HG02885 (cell line): ENCODE data around the gene PRSS50.
"Not testable (repeated sequence)": the region's sequence is repeated elsewhere in the genome, so short reads cannot be mapped to it uniquely, and the experiment has no call there.

Source experiments
- ATAC-seq: cut with Tn5 transposase; IDR thresholded peaks from one replicate; pipeline ENCODE4 v1.9.1; 2021; ENCODE audit warnings: mild to moderate bottlenecking; ENCODE audit not compliant: unreplicated experiment, poor library complexity

Gene PRSS50

GRCh38 chr3:46709721-46710120 lies 7.9 kb downstream of the PRSS50 start:
- no peak for ATAC-seq

- no peak for ATAC-seq
These were observed 8.5 kb downstream of the PRSS50 start for GRCh38 chr3:46709157-46709654.

GRCh38 chr3:46708401-46709156 lies 9.1 kb downstream of the PRSS50 start:
- ATAC-seq = no peak

GRCh38 chr3:46707601-46708011 lies 10.1 kb downstream of the PRSS50 start:
- ATAC-seq = no peak

GRCh38 chr3:46706771-46707582 lies 10.7 kb downstream of the PRSS50 start:
- no peak for ATAC-seq

- no peak for ATAC-seq
These were observed 11.7 kb downstream of the PRSS50 start for GRCh38 chr3:46705751-46706552.

GRCh38 chr3:46705022-46705530 lies 12.6 kb downstream of the PRSS50 start:
- peak; percentile 59 for ATAC-seq

GRCh38 chr3:46704346-46704745 lies 13.3 kb downstream of the PRSS50 start:
- not testable (repeated sequence) for ATAC-seq

- no peak for ATAC-seq
These were observed 14.6 kb downstream of the PRSS50 start for GRCh38 chr3:46703013-46703520.

- ATAC-seq = no peak
These were observed 15.2 kb downstream of the PRSS50 start for GRCh38 chr3:46702246-46703012.

GRCh38 chr3:46701181-46701939 lies 16.3 kb downstream of the PRSS50 start, which contains the start of gene TMIE:
Gene TMIE, plus strand, starts transcription at chr3:46701392. Its CDS starts 96 bp downstream, at chr3:46701488.
- no peak for ATAC-seq

- ATAC-seq = no peak
These were observed 16.9 kb downstream of the PRSS50 start for GRCh38 chr3:46700772-46701171.

- ATAC-seq = no peak
These were observed 17.8 kb downstream of the PRSS50 start for GRCh38 chr3:46699676-46700523.

- ATAC-seq = no peak
These were observed 21.4 kb downstream of the PRSS50 start for GRCh38 chr3:46695962-46696894.

GRCh38 chr3:46695177-46695961 lies 22.3 kb downstream of the PRSS50 start:
- no peak for ATAC-seq

GRCh38 chr3:46694520-46694919 lies 23.1 kb downstream of the PRSS50 start:
- ATAC-seq = no peak
